SIG-M5 treated with dmso at 0.1 percent for 504 hours (cell line): ENCODE measurements around the gene ABHD3.
A peak's percentile ranks its signal among the peaks of the same experiment; 100 is the strongest.
"Not testable (repeated sequence)": the region's sequence is repeated elsewhere in the genome, so short reads cannot be mapped to it uniquely, and the experiment has no call there.

Experiments
- DNase-seq: peaks from one replicate; lab custom pipeline; 2025; ENCODE audit not compliant: unreplicated experiment; lab: John Stamatoyannopoulos, UW

ABHD3 gene

GRCh38 chr18:21704603-21705364, at the start of gene ABHD3:
Gene ABHD3 (minus strand): TSS chr18:21704774. CDS start chr18:21704665, 109 bp downstream.
- DNase-seq: peak; percentile 92

DNA sequence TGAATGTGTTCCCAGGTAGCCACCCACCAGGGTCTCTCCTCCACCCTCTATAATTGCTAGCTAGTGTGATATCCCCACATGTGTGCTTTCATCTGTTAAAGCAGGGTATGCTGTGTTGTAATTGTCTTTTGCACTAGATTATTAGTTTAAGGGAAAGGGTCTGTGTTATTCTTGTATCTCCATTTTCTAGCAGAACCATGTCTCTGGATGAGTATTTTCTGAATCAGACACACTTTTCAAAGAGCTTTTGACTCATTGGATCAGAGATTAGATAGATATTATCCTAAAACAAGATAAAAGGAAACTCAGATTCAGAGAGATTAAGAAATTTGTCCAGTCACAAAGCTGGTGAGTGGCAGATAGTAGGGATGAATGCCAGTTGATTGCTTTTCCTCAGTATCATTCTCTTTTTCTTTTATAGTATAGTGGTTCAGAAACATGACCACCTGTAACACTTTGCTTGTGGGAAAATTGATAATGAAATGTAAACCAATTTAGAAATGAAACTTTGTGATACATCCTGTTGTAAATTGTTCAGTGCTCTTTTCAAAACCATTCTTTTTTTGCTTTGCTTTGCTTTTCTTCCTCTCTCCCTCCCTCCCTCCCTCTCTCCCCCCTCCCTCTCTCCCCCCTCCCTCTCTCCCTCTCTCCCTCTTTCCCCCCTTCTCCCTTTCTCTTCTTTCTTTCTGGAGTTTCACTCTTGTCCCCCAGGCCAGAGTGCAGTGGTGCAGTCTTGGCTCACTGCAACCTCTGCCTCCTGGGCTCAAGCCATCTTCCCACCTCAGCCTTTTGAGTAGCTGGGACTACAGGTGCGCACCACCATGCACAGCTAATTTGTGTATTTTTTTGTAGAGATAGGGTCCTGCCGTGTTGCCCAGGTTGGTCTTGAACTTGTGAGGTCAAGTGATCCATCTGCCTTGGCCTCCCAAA, 43.5 kb upstream of the ABHD3 start:
- no peak for DNase-seq

DNA sequence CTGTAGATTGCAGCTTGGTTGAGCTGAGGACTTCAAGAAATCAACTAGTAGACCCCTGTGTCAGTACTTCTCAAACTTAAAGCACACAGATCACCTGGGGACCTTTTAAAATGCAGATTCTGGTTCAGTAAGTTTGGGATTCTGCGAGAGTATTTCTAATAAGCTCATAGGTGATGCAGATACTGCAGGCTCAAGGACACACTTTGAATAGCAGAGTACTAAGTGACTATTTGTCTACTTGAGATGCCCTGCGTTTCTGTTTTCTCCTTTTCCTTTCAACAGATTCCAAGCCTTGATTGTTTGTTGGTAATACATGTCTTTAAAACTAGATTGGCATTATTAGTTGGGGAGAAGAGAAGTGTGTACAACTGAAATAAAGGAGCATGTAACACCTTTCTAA, 42.7 kb upstream of the ABHD3 start:
- no peak for DNase-seq

GRCh38 chr18:21745231-21745630, 40.7 kb upstream of the ABHD3 start:
- DNase-seq: no peak

DNA sequence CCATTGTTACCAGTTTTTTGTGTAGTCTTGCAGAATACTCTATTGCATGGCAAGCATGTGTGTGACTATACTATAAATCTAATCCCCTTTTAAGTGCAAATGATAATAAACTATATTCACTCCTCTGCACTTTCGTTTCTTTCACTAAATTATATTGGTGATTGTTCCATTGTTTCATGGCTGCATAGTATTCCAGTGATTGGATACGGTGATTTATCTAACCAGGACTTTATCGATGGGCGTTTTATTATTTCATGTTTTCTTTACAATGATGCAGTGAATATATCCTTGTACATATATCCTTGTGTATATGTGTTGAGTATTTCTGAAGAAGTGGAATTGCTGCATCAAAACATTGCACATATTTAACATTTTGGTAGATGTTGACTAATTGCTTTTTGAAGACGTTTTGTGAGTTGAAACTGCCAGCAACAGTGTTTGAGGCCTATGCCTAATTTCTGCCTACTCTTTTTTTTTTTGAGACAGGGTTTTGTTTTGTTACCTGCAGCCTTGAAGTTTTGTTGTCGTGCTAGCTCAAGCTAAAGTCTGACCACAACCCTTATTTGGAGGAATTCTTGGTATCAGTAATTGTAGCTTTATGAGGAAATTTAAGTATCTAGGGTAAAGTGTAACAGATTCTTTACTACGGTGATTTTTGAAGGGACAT, 38.7 kb upstream of the ABHD3 start:
- no peak for DNase-seq

DNA sequence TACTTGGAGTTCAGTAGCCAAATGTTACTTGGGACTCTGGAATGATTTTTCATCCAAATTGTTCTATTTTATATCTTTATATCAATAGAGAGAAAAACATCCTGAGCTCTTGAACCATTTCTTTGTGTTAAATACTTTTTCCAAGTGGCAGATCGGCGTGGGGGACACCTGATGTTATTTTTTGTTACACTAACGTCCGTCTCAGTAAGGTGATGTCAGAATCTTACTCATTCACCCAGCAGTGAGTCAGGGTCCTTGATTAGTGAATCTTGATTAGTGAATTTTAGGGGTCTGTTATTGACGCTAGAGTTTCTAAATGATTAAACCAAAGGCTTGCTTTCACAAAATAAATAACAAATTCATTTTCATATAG, 37.7 kb upstream of the ABHD3 start:
- DNase-seq: no peak

- DNase-seq: peak; percentile 21
These were observed 37.2 kb upstream of the ABHD3 start for GRCh38 chr18:21741562-21742314.

DNA sequence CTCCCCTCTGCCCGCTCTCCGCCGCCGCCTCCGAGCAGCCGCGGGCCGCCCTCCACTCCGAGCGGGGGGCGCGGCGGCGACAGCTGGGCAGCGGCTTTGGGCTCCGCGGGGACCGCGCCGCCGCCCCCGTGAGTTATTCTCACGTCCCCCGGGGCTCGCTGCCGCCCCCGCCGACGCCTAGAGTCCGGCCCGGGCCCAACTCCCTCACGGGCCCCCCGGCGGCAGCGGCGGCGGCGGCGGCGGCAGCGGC, 36.7 kb upstream of the ABHD3 start:
- DNase-seq: no peak

- peak; percentile 94 for DNase-seq
These were observed 36.2 kb upstream of the ABHD3 start, which contains the start of gene MIB1 for GRCh38 chr18:21740538-21741311. Gene MIB1 (plus strand): TSS chr18:21740792. CDS start chr18:21741584, 792 bp downstream.

DNA sequence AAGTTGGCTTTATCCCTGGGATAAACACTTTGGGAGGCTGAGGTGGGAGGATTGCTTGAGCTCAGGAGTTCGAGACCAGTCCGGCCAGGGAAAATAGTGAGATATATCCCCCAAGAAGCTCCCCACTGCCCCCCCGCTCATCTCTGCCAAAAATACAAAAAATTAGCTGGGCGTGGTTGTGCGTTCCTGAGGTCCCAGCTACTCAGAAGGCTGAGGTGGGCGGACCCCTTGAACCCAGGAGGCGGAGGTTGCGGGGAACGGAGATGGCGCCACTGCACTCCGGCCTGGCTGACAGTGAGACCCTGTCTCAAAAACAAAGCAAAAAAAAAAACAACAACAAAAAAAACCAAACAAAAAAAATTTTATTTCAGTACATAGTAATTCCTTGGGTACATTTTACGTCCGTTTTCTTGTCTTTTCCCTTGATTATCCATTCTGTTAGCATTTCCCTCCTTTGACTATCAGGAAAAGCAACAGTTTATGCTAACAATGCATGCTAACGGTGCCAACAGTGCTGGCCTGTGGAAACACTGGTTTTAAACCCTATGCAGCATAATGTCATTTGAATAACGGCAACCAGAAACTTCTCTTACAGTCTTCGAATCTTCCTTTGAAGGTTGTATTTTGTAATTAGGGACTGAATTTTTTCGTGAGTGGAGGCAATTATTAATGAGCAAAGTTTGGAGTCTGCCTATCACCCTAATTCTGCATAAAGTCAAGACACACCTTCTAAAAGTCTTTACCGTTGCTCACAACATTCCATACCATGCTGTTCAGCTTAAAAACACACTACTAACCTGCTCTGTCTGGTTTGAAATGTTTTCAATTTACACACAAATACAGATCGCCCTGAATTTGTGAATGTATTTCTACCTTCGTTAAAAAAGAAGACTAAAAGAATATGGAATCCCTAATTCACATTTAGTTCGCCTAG, 35.3 kb upstream of the ABHD3 start:
- peak; percentile 39 for DNase-seq

- not testable (repeated sequence) for DNase-seq
These were observed 32.4 kb upstream of the ABHD3 start for GRCh38 chr18:21736926-21737325.

- no peak for DNase-seq
These were observed 31.0 kb upstream of the ABHD3 start for GRCh38 chr18:21735452-21736015.

GRCh38 chr18:21733011-21733410, 28.4 kb upstream of the ABHD3 start:
- DNase-seq: no peak

DNA sequence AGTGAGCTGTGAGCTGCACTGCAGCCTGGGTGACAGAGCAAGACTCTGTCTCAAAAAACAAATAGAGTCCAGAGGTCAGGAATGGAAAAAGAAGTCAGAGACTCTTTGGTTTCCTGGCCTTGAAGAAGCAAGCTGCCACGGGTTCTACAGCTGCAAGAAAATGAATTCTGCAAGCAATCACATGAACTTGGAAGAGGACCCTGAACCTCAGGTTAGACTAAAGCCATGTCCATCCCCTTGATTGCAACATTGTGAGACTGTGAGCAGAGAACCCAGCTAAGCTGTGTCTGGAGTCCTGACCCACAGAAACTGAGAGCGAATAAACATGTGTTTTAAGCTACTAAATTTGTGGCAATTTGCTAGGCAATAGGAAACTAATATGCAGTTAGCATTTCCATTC, 23.1 kb upstream of the ABHD3 start:
- DNase-seq: no peak

GRCh38 chr18:21725201-21725600, 20.6 kb upstream of the ABHD3 start:
- no peak for DNase-seq

DNA sequence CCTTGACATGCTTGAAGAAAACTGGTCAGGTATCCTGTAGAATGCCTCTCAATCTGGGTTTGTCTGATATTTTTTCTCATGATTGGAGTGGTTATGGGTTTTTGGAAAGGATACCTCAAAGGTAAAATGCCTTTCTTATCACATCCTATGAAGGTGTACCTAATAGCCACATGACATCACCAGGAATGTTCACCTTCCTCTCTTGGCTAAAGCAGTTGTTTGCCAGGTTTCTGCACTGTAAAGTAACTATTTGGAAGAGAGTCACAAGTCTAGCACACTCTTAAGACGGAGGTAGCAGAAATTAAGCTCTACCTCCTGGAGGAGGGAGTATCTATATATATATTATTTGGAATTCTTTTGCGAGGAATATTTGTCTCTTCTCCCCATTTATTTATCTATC, 18.1 kb upstream of the ABHD3 start:
- no peak for DNase-seq

GRCh38 chr18:21714474-21714873, 9.9 kb upstream of the ABHD3 start:
- no peak for DNase-seq

DNA sequence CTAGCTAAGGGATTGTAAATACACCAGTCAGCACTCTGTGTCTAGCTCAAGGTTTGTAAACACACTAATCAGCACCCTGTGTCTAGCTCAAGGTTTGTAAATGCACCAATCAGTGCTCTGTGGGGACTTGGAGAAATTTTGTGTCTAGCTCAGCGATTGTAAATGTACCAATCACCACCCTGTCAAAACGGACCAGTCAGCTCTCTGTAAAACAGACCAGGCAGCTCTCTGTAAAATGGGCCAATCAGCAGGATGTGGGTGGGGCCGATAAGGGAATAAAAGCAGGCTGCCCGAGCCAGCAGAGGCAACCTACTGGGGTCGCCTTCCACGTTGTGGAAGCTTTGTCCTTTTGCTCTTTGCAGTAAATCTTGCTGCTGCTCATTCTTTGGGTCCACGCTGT, 2.6 kb upstream of the ABHD3 start:
- DNase-seq: not testable (repeated sequence)

- no peak for DNase-seq
These were observed 1.9 kb upstream of the ABHD3 start for GRCh38 chr18:21706386-21706865.
